Activated CD8-positive, alpha-beta memory T cell treated with anti-CD3 and anti-CD28 coated beads, Interleukin-2, amount 50 U/mL, for 24 hours (primary cell): ENCODE data around the gene BCAS3.

Experiments used
- DNase-seq: peaks from one replicate; pipeline ENCODE4 v3.0.0-alpha.2; 2020; ENCODE audit errors: extremely low read depth

Gene BCAS3

GRCh38 chr17:61382796-61383688 is 705.4 kb downstream of the BCAS3 start:
- no peak for DNase-seq

GRCh38 chr17:61383689-61384201 is 706.1 kb downstream of the BCAS3 start:
- no peak for DNase-seq

- DNase-seq = no peak
Observed at GRCh38 chr17:61384354-61384691, 706.7 kb downstream of the BCAS3 start.

GRCh38 chr17:61384692-61385576 is 707.3 kb downstream of the BCAS3 start:
- DNase-seq = no peak

- no peak for DNase-seq
Observed at GRCh38 chr17:61385577-61386236, 708.1 kb downstream of the BCAS3 start.

- no peak for DNase-seq
Observed at GRCh38 chr17:61386251-61386650, 708.6 kb downstream of the BCAS3 start.

GRCh38 chr17:61387011-61387410 is 709.4 kb downstream of the BCAS3 start:
- DNase-seq = no peak

GRCh38 chr17:61387511-61388305 is 710.1 kb downstream of the BCAS3 start:
- DNase-seq = no peak

GRCh38 chr17:61388561-61389356 is 711.1 kb downstream of the BCAS3 start:
- DNase-seq = no peak

GRCh38 chr17:61389670-61390478 is 712.2 kb downstream of the BCAS3 start:
- no peak for DNase-seq

- DNase-seq = no peak
Observed at GRCh38 chr17:61390479-61390791, 712.8 kb downstream of the BCAS3 start.

- DNase-seq = no peak
Observed at GRCh38 chr17:61391595-61392291, 714.1 kb downstream of the BCAS3 start.

GRCh38 chr17:61392679-61393078 is 715.0 kb downstream of the BCAS3 start:
- no peak for DNase-seq

GRCh38 chr17:61393550-61393903 is 715.9 kb downstream of the BCAS3 start:
- DNase-seq = no peak

GRCh38 chr17:61393904-61394629 is 716.4 kb downstream of the BCAS3 start:
- DNase-seq = no peak

- DNase-seq = no peak
Observed at GRCh38 chr17:61394630-61395408, 717.2 kb downstream of the BCAS3 start.

- DNase-seq = no peak
Observed at GRCh38 chr17:61395409-61395982, 717.8 kb downstream of the BCAS3 start.
